HepG2 (cell line): ENCODE results near the gene MED22. TPM values are rescaled to one million over a fixed set of nuclear protein-coding genes. Genes with fewer than 3 reads are reported as not detected.

ENCODE experiments used
- ARID3A ChIP-seq: IDR thresholded peaks from 2 replicates; pipeline ENCODE4 v1.6.1; 2012; ENCODE audit warnings: low read depth, low read length, improper control_type of control experiment
- ATF7 ChIP-seq, 2 experiments: fragments of 450-650 bp in 1 of 2; sonication (generic) in 1 of 2; formaldehyde crosslinking in 1 of 2; IDR thresholded peaks; 2 replicates each; pipeline versions ENCODE4 v1.4.0 to v1.6.1; 2016 to 2020; ENCODE audit warnings: antibody characterized with exemption in 1 of 2, mild to moderate bottlenecking in 1 of 2, missing genetic modification reagents in 1 of 2
- BCL6 ChIP-seq: IDR thresholded peaks from 2 replicates; pipeline ENCODE4 v1.6.1; 2016; ENCODE audit warnings: missing genetic modification reagents, missing compliant biosample characterization
- CBX2 ChIP-seq, 2 experiments: fragments of 200-600 bp in 1 of 2; sonication (generic); formaldehyde crosslinking in 1 of 2; IDR thresholded peaks; 2 replicates each; pipeline versions ENCODE4 v1.7.0 to v1.8.1; 2018 to 2022; ENCODE audit warnings: low read depth in 2 of 2, low read length in 1 of 2, mild to moderate bottlenecking in 1 of 2, missing genetic modification reagents in 1 of 2
- DR1 ChIP-seq: sonication (generic); formaldehyde crosslinking; IDR thresholded peaks from 2 replicates; pipeline ENCODE4 v1.8.0; 2021; ENCODE audit warnings: mild to moderate bottlenecking, missing genetic modification reagents, inconsistent platforms
- GPBP1L1 ChIP-seq: sonication (generic); formaldehyde crosslinking; IDR thresholded peaks from 2 replicates; pipeline ENCODE4 v1.5.0; 2020; ENCODE audit warnings: mild to moderate bottlenecking, missing genetic modification reagents
- HMGXB3 ChIP-seq: sonication (generic); formaldehyde crosslinking; IDR thresholded peaks from 2 replicates; pipeline ENCODE4 v1.4.0; 2020; ENCODE audit warnings: missing genetic modification reagents, borderline replicate concordance
- KLF16 ChIP-seq, 2 experiments: sonication (generic) in 1 of 2; formaldehyde crosslinking in 1 of 2; IDR thresholded peaks; 2 replicates each; pipeline versions ENCODE4 v1.6.1 to v1.8.0; 2016 to 2023; ENCODE audit warnings: missing genetic modification reagents in 2 of 2, missing compliant biosample characterization in 1 of 2
- NCOA1 ChIP-seq: sonication (generic); formaldehyde crosslinking; IDR thresholded peaks from 2 replicates; pipeline ENCODE4 v1.9.0; 2021; ENCODE audit warnings: missing genetic modification reagents
- RNF219 ChIP-seq: sonication (generic); formaldehyde crosslinking; IDR thresholded peaks from 2 replicates; pipeline ENCODE4 v1.5.0; 2020; ENCODE audit warnings: mild to moderate bottlenecking, missing genetic modification reagents
- SOX5 ChIP-seq: IDR thresholded peaks from 2 replicates; pipeline ENCODE4 v1.6.1; 2016; ENCODE audit warnings: borderline replicate concordance
- TP53 ChIP-seq: sonication (generic); formaldehyde crosslinking; conservative IDR thresholded peaks from 2 replicates; pipeline ENCODE4 v1.4.0; 2020; ENCODE audit warnings: missing genetic modification reagents
- ZBTB34 ChIP-seq: sonication (generic); formaldehyde crosslinking; IDR thresholded peaks from 2 replicates; pipeline ENCODE4 v1.8.0; 2022; ENCODE audit warnings: mild to moderate bottlenecking, missing genetic modification reagents
- ZNF33B ChIP-seq: sonication (generic); formaldehyde crosslinking; IDR thresholded peaks from 2 replicates; pipeline ENCODE4 v1.5.1; 2020; ENCODE audit warnings: mild to moderate bottlenecking, missing genetic modification reagents
- polyA plus RNA-seq, 8 experiments: library from polyadenylated mRNA; depleted of rRNA in 3 of 8; stranded (reverse) in 7 of 8; unstranded in 1 of 8; fragments of >200 nt; fragmentation: Illumina TruSeq in 4 of 8; extraction: Trizol in 4 of 8; gene quantifications; 2 replicates each; pipeline versions ENCODE4 v1.2.1 to v1.2.3, GENCODE V29; 2011 to 2016; ENCODE audit warnings: low read depth in 4 of 8, missing spikeins in 1 of 8, mixed read lengths in 1 of 8; ENCODE audit not compliant: insufficient read depth in 1 of 8
- total RNA-seq, 5 experiments: library from RNA; depleted of rRNA; stranded (reverse); fragments of >200 nt; fragmentation: Illumina TruSeq; extraction: Trizol; gene quantifications; 2 replicates each; pipeline ENCODE4 v1.2.3, GENCODE V29; 2016; ENCODE audit warnings: low read depth in 1 of 5

Gene MED22
- total and polyA plus RNA-seq, 2 of the 13 experiments (the other 11 are each of a cell fraction or from before 2014, with no cell fraction given) = 15.8 to 22.1 TPM

- TF ChIP-seq RNF219 (CRISPR knock-in tag) = peak; percentile 52; the same call in 1 of the 2 replicates
- TF ChIP-seq BCL6 (CRISPR knock-in tag) = peak; percentile 60
- no peak for TF ChIP-seq GPBP1L1
- peak; percentile 77 for TF ChIP-seq ZBTB34
- TF ChIP-seq TP53 (CRISPR knock-in tag) = peak; percentile 71; the same call in 1 of the 2 replicates
- no peak for TF ChIP-seq ATF7 (IDR thresholded peaks at IDR 0.05)
- TF ChIP-seq ATF7 (CRISPR knock-in tag; IDR thresholded peaks at IDR 0.05) = no peak; the same call in 1 of the 2 replicates
- TF ChIP-seq DR1 (CRISPR knock-in tag) = peak; percentile 70
- peak; percentile 53; the same call in 1 of the 2 replicates for TF ChIP-seq SOX5
- no peak for TF ChIP-seq ARID3A
- peak; percentile 83 for TF ChIP-seq ZNF33B (CRISPR knock-in tag)
- TF ChIP-seq CBX2 (IDR thresholded peaks at IDR 0.05; ENCODE audit: low read depth, low read length) = no peak
- TF ChIP-seq CBX2 (CRISPR knock-in tag; IDR thresholded peaks at IDR 0.05; ENCODE audit: low read depth) = no peak
- peak; percentile 83; the same call in 1 of the 2 replicates for TF ChIP-seq HMGXB3 (CRISPR knock-in tag)
- TF ChIP-seq KLF16 (CRISPR knock-in tag; IDR thresholded peaks at IDR 0.05) = peak; percentile 14 to 97; a peak in 2 of 4 replicates
- no peak; the same call in 1 of the 2 replicates for TF ChIP-seq NCOA1
Measured at GRCh38 chr9:133335924-133336811, 11.8 kb downstream of the MED22 start, which contains the start of gene SURF6 (continued).
